SK-N-SH treated with all-trans-retinoic acid at 6 μM for 48 hours (cell line): Measurements from ENCODE around the gene SLC4A4.

Source experiments
- OSR1 ChIP-seq: fragments of 250-450 bp; sonication (Bioruptor Pico); IDR thresholded peaks from 2 replicates; pipeline ENCODE4 v1.8.0; 2022; ENCODE audit warnings: moderate library complexity, mild to moderate bottlenecking, inconsistent platforms
- PATZ1 ChIP-seq: fragments of 250-450 bp; sonication (Bioruptor Pico); IDR thresholded peaks from 2 replicates; pipeline ENCODE4 v1.8.0; 2020; ENCODE audit warnings: mild to moderate bottlenecking, moderate library complexity, borderline replicate concordance
- RARB ChIP-seq: fragments of 250-450 bp; sonication (Bioruptor Pico); IDR thresholded peaks from 2 replicates; pipeline ENCODE4 v1.8.0; 2021; ENCODE audit warnings: mild to moderate bottlenecking, moderate library complexity
- ZFP3 ChIP-seq: fragments of 250-450 bp; sonication (Bioruptor Pico); IDR thresholded peaks from 2 replicates; pipeline ENCODE4 v1.5.0; 2020; ENCODE audit warnings: mild to moderate bottlenecking, moderate library complexity
- ZNF565 ChIP-seq: fragments of 450-650 bp; formaldehyde crosslinking; conservative IDR thresholded peaks from 2 replicates; pipeline ENCODE4 v1.5.0; 2020; ENCODE audit warnings: low read depth, mild to moderate bottlenecking, moderate library complexity
- ZNF8 ChIP-seq: fragments of 450-650 bp; formaldehyde crosslinking; IDR thresholded peaks from 2 replicates; pipeline ENCODE4 v1.5.0; 2020; ENCODE audit warnings: mild to moderate bottlenecking, moderate library complexity

- no peak for TF ChIP-seq ZFP3 (CRISPR knock-in tag)
- no peak for TF ChIP-seq ZNF565 (CRISPR knock-in tag)
- TF ChIP-seq PATZ1 (CRISPR knock-in tag) = no peak
- no peak for TF ChIP-seq ZNF8 (CRISPR knock-in tag)
- TF ChIP-seq OSR1 = no peak
- no peak for TF ChIP-seq RARB (CRISPR knock-in tag)
Observed at GRCh38 chr4:71442336-71442735, 103.5 kb downstream of the SLC4A4 start.
